ENCODE data around the gene RABL6. TPM values are rescaled to one million over a fixed set of nuclear protein-coding genes. Genes with fewer than 3 reads are reported as not detected.

The RABL6 gene
- total RNA-seq, 2 donors from 2014 or later: 159 to 206 TPM

GRCh38 chr9:136798708-136799078, 9.1 kb upstream of the RABL6 start:
- Histone ChIP-seq H3K9me3 (ENCODE audit: control insufficient read depth, low read length) (no peaks in the 10 kb centered on the region), H3K36me3 (ENCODE audit: control insufficient read depth, insufficient read depth, low read length) (peaks cover 5% of the 10 kb centered on the region), H3K4me1 (ENCODE audit: control insufficient read depth, insufficient read depth, low read length) (peaks cover 10% of the 10 kb centered on the region), H3K9ac (ENCODE audit: extremely low read depth, low read length, poor library complexity, severe bottlenecking) (no peak overlapping the region), H3K4me3 (ENCODE audit: low read length) (no peak overlapping the region), H3K27me3 (ENCODE audit: control insufficient read depth, insufficient read depth, low read length, poor library complexity, severe bottlenecking) (no peaks in the 10 kb centered on the region), H3K27ac (ENCODE audit: low read depth, low read length) (no peak overlapping the region)
- no peak for TF ChIP-seq CTCF (conservative IDR thresholded peaks at IDR 0.05)
- Mint-ChIP-seq H3K4me3 (peak overlapping the region; percentile 82), H3K27ac (no peak overlapping the region), H3K36me3 (ENCODE audit: low read depth) (peaks cover 12% of the 10 kb centered on the region), H3K27me3 (ENCODE audit: insufficient read depth) (peaks cover 20% of the 10 kb centered on the region), H3K9me3 (no peaks in the 10 kb centered on the region), H3K4me1 (peaks cover 25% of the 10 kb centered on the region)
- 90 to 95% methylated on average over 4 to 6 of the region's 6 CpGs for WGBS, 2 experiments (ENCODE audit: insufficient coverage in 1 of 2, insufficient read length in 1 of 2)
- DNase-seq: no peak

DNA sequence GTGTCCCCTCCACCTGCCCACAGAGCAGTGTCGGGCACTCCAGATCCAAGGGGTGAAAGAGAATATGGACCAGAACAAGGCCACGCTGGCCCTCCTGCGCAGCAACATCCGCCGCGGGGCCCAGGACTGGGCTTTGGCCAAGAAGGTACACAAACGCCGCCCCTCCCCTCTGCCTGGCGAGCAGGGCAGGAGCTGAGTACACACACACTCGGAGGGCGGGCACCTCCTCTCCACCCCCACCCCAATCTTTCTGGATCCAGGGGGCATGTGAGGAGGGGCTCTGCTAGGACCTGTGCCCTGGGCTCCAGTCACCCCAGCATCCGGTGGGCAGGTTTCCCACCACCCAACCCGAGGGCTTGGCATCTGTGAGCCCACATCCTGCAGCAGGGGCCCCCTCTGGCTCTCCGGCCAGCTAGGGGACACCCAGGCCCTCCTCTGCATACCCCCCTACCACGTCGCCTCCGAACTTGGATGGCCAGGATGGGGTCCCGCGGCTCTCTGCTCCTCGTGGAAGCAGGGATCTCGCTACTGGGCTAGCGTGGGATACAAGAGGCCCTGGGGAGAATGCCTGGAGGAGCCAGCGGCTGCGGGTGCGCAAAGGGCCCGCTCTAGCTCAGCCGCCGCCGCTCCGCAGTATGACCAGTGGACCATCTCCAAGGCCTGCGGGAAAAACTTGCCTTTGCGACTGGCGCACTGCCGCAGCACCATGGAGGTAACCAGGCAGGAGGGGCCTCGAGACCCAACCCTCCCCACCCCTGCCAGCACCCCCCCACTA, 8.5 kb upstream of the RABL6 start:
- TF ChIP-seq CTCF (conservative IDR thresholded peaks at IDR 0.05): no peak
- peaks cover 10% of the 10 kb centered on the region for H3K4me1 ChIP-seq (ENCODE audit: control insufficient read depth, insufficient read depth, low read length)
- 52 to 64% methylated on average over 20 to 35 of the region's 35 CpGs for WGBS, 2 experiments (ENCODE audit: insufficient coverage in 1 of 2, insufficient read length in 1 of 2)
- Mint-ChIP-seq H3K27ac (no peak overlapping the region), H3K4me1 (peaks cover 24% of the 10 kb centered on the region), H3K4me3 (peak overlapping the region; percentile 82), H3K9me3 (no peaks in the 10 kb centered on the region), H3K27me3 (ENCODE audit: insufficient read depth) (peaks cover 23% of the 10 kb centered on the region), H3K36me3 (ENCODE audit: low read depth) (peaks cover 17% of the 10 kb centered on the region)
- H3K27ac ChIP-seq (ENCODE audit: low read depth, low read length): no peak overlapping the region
- H3K4me3 ChIP-seq (ENCODE audit: low read length): peak overlapping the region; percentile 85
- H3K9ac ChIP-seq (ENCODE audit: extremely low read depth, low read length, poor library complexity, severe bottlenecking): peak overlapping the region; percentile 41
- H3K36me3 ChIP-seq (ENCODE audit: control insufficient read depth, insufficient read depth, low read length): peaks cover 5% of the 10 kb centered on the region
- DNase-seq: no peak
- H3K27me3 ChIP-seq (ENCODE audit: control insufficient read depth, insufficient read depth, low read length, poor library complexity, severe bottlenecking): no peaks in the 10 kb centered on the region
- no peaks in the 10 kb centered on the region for H3K9me3 ChIP-seq (ENCODE audit: control insufficient read depth, low read length)

DNA sequence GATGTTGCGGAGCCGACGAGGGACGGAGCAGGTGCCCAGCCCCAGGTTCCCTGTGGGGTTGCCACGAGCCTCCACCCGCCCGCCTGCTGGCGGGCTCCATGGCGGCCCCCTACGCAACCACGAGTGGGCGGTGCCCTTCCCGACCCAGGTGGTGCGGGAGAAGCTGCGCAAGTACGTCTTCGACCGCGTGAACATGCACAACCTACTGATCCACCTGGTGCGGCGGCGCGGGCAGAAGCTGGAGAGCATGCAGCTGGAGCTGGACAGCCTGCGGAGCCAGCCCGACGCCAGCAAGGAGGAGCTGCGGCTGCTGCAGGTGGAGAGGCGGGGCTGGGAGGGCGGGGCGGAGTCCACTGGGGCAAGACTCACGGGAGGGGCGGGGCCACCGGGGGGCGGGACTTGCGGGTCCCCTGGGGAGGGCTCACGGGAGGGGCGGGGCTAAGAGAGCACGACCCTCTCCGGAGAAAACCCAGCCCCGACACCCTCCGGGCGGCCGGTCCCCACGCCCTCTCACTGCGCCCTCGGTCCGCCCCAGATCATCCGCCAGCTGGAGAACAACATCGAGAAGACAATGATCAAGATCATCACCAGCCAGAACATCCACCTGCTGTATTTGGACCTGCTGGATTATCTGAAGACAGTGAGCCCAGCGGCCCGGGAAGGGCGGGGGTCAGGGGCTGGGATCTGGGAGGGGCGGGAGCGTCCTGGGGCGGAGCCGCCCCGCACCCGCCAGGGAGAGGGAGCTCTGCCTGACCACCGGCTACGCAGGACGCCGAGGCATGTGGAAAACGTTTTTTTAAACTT, 7.7 kb upstream of the RABL6 start:
- H3K27ac ChIP-seq (ENCODE audit: low read depth, low read length): no peak overlapping the region
- no peaks in the 10 kb centered on the region for H3K27me3 ChIP-seq (ENCODE audit: control insufficient read depth, insufficient read depth, low read length, poor library complexity, severe bottlenecking)
- H3K27ac Mint-ChIP-seq: peak overlapping the region; percentile 96
- H3K27me3 Mint-ChIP-seq (ENCODE audit: insufficient read depth): peaks cover 24% of the 10 kb centered on the region
- no peak for TF ChIP-seq CTCF (conservative IDR thresholded peaks at IDR 0.05)
- peaks cover 10% of the 10 kb centered on the region for H3K4me1 ChIP-seq (ENCODE audit: control insufficient read depth, insufficient read depth, low read length)
- WGBS, 2 experiments (ENCODE audit: insufficient coverage in 1 of 2, insufficient read length in 1 of 2): 0 to 1% methylated on average over 35 to 63 of the region's 63 CpGs
- H3K36me3 ChIP-seq (ENCODE audit: control insufficient read depth, insufficient read depth, low read length): no peaks in the 10 kb centered on the region
- DNase-seq: peak; percentile 98
- peaks cover 14% of the 10 kb centered on the region for H3K36me3 Mint-ChIP-seq (ENCODE audit: low read depth)
- H3K9ac ChIP-seq (ENCODE audit: extremely low read depth, low read length, poor library complexity, severe bottlenecking): peak overlapping the region; percentile 41
- no peaks in the 10 kb centered on the region for H3K9me3 Mint-ChIP-seq
- H3K4me3 Mint-ChIP-seq: peak overlapping the region; percentile 82
- peak overlapping the region; percentile 85 for H3K4me3 ChIP-seq (ENCODE audit: low read length)
- peaks cover 18% of the 10 kb centered on the region for H3K4me1 Mint-ChIP-seq
- H3K9me3 ChIP-seq (ENCODE audit: control insufficient read depth, low read length): no peaks in the 10 kb centered on the region

All from endodermal cell (in vitro differentiated cells).